Naive thymus-derived CD4-positive, alpha-beta T cell (primary cell): ENCODE measurements around the gene PLCB3. TPM values are rescaled to one million over a fixed set of nuclear protein-coding genes. Genes with fewer than 3 reads are reported as not detected.

Experiments
- ATAC-seq: fragments of 150-1000 bp; cut with Tn5 transposase; 2 replicates; pipeline ENCODE4 v1.10.0; 2021; ENCODE audit warnings: mild to moderate bottlenecking, moderate library complexity
- CTCF ChIA-PET: fragments of 350-600 bp; sonication (Branson Sonifier 250); formaldehyde crosslinking; loops from one replicate; lab custom pipeline; 2021; ENCODE audit warnings: antibody characterized with exemption; lab: Charles Lee
- POLR2A ChIA-PET: fragments of 350-600 bp; sonication (Branson Sonifier 250); formaldehyde crosslinking; loops from one replicate; lab custom pipeline; 2021; ENCODE audit warnings: antibody characterized with exemption, inconsistent platforms; lab: Charles Lee
- DNase-seq, 9 donors: peaks; one replicate each; pipeline versions ENCODE4 v3.0.0 to v3.0.0-alpha.2; 2020 to 2022; ENCODE audit warnings: mixed read lengths in 1 of 9
- H3K27ac ChIP-seq: one replicate; pipeline ENCODE4 v1.7.0; 2013; ENCODE audit warnings: mild to moderate bottlenecking, low read depth, low read length, moderate library complexity
- H3K27me3 ChIP-seq, 2 donors: one replicate each; pipeline ENCODE4 v1.7.0; 2013; ENCODE audit warnings: low read length in 2 of 2, mild to moderate bottlenecking in 2 of 2, moderate library complexity in 2 of 2; ENCODE audit not compliant: control insufficient read depth in 2 of 2, insufficient read depth in 2 of 2
- H3K36me3 ChIP-seq, 3 experiments: 1 replicate in 2 of 3; 2 replicates in 1 of 3; pipeline ENCODE4 v1.7.0; 2013; ENCODE audit warnings: low read length in 3 of 3, mild to moderate bottlenecking in 3 of 3, moderate library complexity in 1 of 3; ENCODE audit not compliant: insufficient read depth in 3 of 3, control insufficient read depth in 2 of 3
- H3K4me1 ChIP-seq, 2 donors: one replicate each; pipeline ENCODE4 v1.7.0; 2013; ENCODE audit warnings: low read length in 2 of 2, mild to moderate bottlenecking in 2 of 2, moderate library complexity in 1 of 2; ENCODE audit not compliant: control insufficient read depth in 2 of 2, insufficient read depth in 2 of 2
- H3K4me3 ChIP-seq: 2 replicates; pipeline ENCODE4 v1.7.0; 2013; ENCODE audit warnings: mild to moderate bottlenecking, low read length
- H3K9me3 ChIP-seq, 3 experiments: 1 replicate in 2 of 3; 2 replicates in 1 of 3; pipeline ENCODE4 v1.7.0; 2013; ENCODE audit warnings: low read length in 3 of 3; ENCODE audit not compliant: control insufficient read depth in 2 of 3
- H3K27ac Mint-ChIP-seq, 9 donors: one replicate each; pipeline ENCODE4 v1.8.0; 2020 to 2022; ENCODE audit warnings: mixed read lengths in 9 of 9, mild to moderate bottlenecking in 8 of 9, moderate library complexity in 5 of 9, inconsistent platforms in 2 of 9
- H3K27me3 Mint-ChIP-seq, 5 donors: one replicate each; pipeline ENCODE4 v1.8.0; 2021 to 2022; ENCODE audit warnings: mixed read lengths in 5 of 5, mild to moderate bottlenecking in 1 of 5
- H3K36me3 Mint-ChIP-seq, 5 donors: one replicate each; pipeline ENCODE4 v1.8.0; 2020 to 2022; ENCODE audit warnings: mixed read lengths in 5 of 5, mild to moderate bottlenecking in 3 of 5, inconsistent platforms in 1 of 5
- H3K4me1 Mint-ChIP-seq, 7 donors: one replicate each; pipeline ENCODE4 v1.8.0; 2020 to 2022; ENCODE audit warnings: mixed read lengths in 7 of 7, mild to moderate bottlenecking in 3 of 7, inconsistent platforms in 1 of 7
- H3K4me3 Mint-ChIP-seq, 10 donors: one replicate each; pipeline ENCODE4 v1.8.0; 2020 to 2022; ENCODE audit warnings: mild to moderate bottlenecking in 10 of 10, mixed read lengths in 10 of 10, moderate library complexity in 6 of 10, inconsistent platforms in 2 of 10
- H3K9me3 Mint-ChIP-seq, 11 donors: one replicate each; pipeline ENCODE4 v1.8.0; 2020 to 2022; ENCODE audit warnings: mixed read lengths in 11 of 11, mild to moderate bottlenecking in 4 of 11, inconsistent platforms in 1 of 11, moderate library complexity in 1 of 11
- intact Hi-C, 2 donors: fragments of 100-400 bp; cut with micrococcal nuclease; formaldehyde crosslinking; loops; one replicate each; pipeline ENCODE4 v1.15.1; 2023
- polyA plus RNA-seq, 2 donors: library from polyadenylated mRNA; unstranded; fragments of 300-500 nt; fragmentation: Illumina TruSeq; gene quantifications; one replicate each; pipeline ENCODE4 v1.2.3, GENCODE V29; 2021
- total RNA-seq, 6 experiments: library from RNA in 5 of 6; stranded (reverse) in 5 of 6; gene quantifications; 1 replicate in 5 of 6; 2 replicates in 1 of 6; pipeline ENCODE4 v1.2.3 and lab custom pipeline; 2021 to 2026

Gene PLCB3
- total and polyA plus RNA-seq, 7 experiments from 2014 or later = 0.19 to 12.1 (median 7.1) TPM

DNA sequence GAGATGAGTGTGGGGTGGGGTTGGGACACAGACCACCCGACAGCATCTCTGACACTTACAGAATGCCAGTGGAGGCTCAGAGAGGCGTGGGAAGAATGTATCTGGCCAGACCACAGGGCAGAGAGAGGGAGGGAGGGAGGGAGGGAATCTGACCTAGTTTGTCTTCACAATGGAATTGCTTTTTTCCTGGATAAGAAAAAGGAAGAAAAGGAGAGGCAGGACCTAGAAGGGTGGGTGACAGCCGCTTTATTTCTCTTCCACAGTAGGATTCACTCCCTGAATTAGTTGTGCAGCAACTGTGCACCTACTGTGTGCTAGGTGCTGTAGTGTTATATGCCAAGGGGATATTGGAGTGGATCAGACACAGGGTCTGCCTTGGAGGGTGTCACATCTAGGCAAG lies 43.4 kb downstream of the PLCB3 start:
- ChIA-PET POLR2A (interaction anchor here (0.6 to 0.7 kb wide), 2 partner anchors 68 to 104 kb away, joined by 3 read pairs; no protein-coding TSS in a partner anchor), CTCF (interaction anchor here (0.9 kb wide), 1 partner anchor 91 kb away, joined by 4 read pairs; no protein-coding TSS in a partner anchor)
- Histone ChIP-seq H3K36me3 (no peaks in the 10 kb centered on the region), H3K9me3 (no peaks in the 10 kb centered on the region), H3K27me3 (peaks cover 3 to 24% of the 10 kb centered on the region in 2 donors), H3K4me1 (peaks cover 1 to 9% of the 10 kb centered on the region in 2 donors), H3K4me3 (no peak overlapping the region), H3K27ac (no peak overlapping the region)
- intact Hi-C loops = no loop called here
- ATAC-seq = no peak
- H3K36me3 Mint-ChIP-seq = peaks cover 0 to 3% (median 0%) of the 10 kb centered on the region in 5 donors
- H3K4me3 Mint-ChIP-seq = no peak overlapping the region
- peak overlapping the region in 1 of 9 donors; percentile 20 for H3K27ac Mint-ChIP-seq
- DNase-seq = no peak
- H3K9me3 Mint-ChIP-seq = peaks cover 0 to 4% (median 0%) of the 10 kb centered on the region in 11 donors
- peaks cover 12 to 23% (median 18%) of the 10 kb centered on the region in 7 donors for H3K4me1 Mint-ChIP-seq
- H3K27me3 Mint-ChIP-seq = peaks cover 57 to 84% (median 64%) of the 10 kb centered on the region in 5 donors

DNA sequence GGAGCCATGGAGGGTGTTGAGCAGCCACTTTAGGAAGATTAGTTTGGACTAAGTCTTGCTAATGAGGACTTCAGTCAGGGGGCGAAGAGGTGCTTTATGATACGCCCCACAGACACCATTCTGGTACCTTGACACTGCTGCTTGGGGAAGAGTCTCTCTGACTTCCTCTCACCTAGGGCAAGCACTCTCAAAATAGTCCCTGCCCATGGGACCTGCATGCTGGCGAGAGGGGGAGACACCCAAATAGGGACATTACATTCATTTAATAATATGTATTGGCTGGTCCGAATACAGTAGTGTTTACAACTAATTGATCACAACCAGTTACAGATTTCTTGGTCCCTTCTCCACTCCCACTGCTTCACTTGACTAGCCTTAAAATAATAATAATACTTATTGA lies 44.4 kb downstream of the PLCB3 start:
- H3K4me3 Mint-ChIP-seq = no peak overlapping the region
- Histone ChIP-seq H3K4me3 (no peak overlapping the region), H3K4me1 (peaks cover 11 to 19% of the 10 kb centered on the region in 2 donors), H3K27me3 (peaks cover 3 to 29% of the 10 kb centered on the region in 2 donors), H3K9me3 (no peaks in the 10 kb centered on the region), H3K36me3 (no peaks in the 10 kb centered on the region), H3K27ac (no peak overlapping the region)
- intact Hi-C loops = no loop called here
- peaks cover 58 to 86% (median 69%) of the 10 kb centered on the region in 5 donors for H3K27me3 Mint-ChIP-seq
- DNase-seq = no peak
- peaks cover 0 to 3% (median 0%) of the 10 kb centered on the region in 11 donors for H3K9me3 Mint-ChIP-seq
- no peak for ATAC-seq
- ChIA-PET CTCF (interaction anchor here (0.7 to 0.9 kb wide), 2 partner anchors 26 to 92 kb away, joined by 3 to 4 read pairs; no protein-coding TSS in a partner anchor), POLR2A (interaction anchor here (0.9 kb wide), 1 partner anchor 9 kb away, joined by 3 read pairs; no protein-coding TSS in a partner anchor)
- peaks cover 0 to under 1% (median 0%) of the 10 kb centered on the region in 5 donors for H3K36me3 Mint-ChIP-seq
- no peak overlapping the region for H3K27ac Mint-ChIP-seq
- H3K4me1 Mint-ChIP-seq = peaks cover 20 to 30% (median 20%) of the 10 kb centered on the region in 7 donors

DNA sequence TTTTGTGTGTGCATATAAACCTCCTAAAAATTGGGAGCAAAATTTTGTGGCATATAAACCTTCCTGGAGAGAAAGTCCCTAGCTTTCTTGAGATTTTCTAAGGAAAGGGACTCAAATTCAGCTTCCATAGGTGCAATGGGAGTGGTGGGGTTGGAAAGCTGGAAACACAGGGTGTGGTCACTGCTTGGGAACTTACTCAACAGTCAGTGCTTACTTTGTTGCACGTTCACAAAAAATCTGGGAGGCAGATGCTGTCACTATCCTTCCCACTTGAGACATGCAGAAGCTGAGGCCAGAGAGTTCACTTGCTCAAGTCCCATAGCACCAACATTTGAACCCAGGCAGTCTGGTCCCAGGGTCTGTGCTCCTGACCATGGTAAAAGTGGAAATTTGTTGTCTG lies 44.9 kb downstream of the PLCB3 start:
- Histone ChIP-seq H3K9me3 (no peaks in the 10 kb centered on the region), H3K36me3 (no peaks in the 10 kb centered on the region), H3K27ac (no peak overlapping the region), H3K4me3 (no peak overlapping the region), H3K4me1 (peaks cover 14 to 20% of the 10 kb centered on the region in 2 donors), H3K27me3 (peaks cover 3 to 28% of the 10 kb centered on the region in 2 donors)
- Mint-ChIP-seq H3K9me3 (peaks cover 0 to 2% (median 0%) of the 10 kb centered on the region in 11 donors), H3K27ac (no peak overlapping the region), H3K4me1 (peaks cover 20 to 32% (median 21%) of the 10 kb centered on the region in 7 donors), H3K4me3 (no peak overlapping the region), H3K27me3 (peaks cover 59 to 86% (median 71%) of the 10 kb centered on the region in 5 donors), H3K36me3 (no peaks in the 10 kb centered on the region)
- intact Hi-C loops = no loop called here
- DNase-seq (no peak), ATAC-seq (no peak)
- ChIA-PET POLR2A (interaction anchor here (0.9 kb wide), 1 partner anchor 9 kb away, joined by 3 read pairs; no protein-coding TSS in a partner anchor), CTCF (interaction anchor here (0.7 to 0.8 kb wide), 2 partner anchors 26 to 92 kb away, joined by 3 read pairs; no protein-coding TSS in a partner anchor)

DNA sequence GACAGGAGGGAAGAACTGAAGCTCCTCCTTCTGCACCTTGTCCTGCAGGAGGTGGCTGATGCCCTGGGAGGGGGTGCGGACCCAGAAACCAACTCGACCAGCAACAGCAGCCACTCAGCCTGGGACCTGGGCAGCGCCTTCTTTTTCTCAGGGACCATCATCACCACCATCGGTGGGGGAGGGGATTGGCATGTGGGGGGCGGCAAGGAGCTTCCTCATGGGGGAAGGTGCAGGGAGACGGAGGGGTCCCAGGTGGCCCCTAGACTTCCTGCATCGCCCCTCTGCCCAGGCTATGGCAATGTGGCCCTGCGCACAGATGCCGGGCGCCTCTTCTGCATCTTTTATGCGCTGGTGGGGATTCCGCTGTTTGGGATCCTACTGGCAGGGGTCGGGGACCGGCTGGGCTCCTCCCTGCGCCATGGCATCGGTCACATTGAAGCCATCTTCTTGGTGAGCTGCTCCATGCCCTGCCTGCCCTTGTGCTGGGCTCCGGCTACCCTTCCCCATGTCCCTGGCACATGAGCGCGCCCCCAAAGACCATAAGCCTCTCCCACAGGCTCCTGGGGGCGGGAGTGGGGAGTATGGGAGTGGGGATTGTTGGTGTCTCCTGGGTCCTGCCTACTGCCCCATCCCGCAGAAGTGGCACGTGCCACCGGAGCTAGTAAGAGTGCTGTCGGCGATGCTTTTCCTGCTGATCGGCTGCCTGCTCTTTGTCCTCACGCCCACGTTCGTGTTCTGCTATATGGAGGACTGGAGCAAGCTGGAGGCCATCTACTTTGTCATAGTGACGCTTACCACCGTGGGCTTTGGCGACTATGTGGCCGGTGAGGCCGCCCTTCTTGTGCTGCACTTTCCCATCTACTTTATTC lies 45.7 kb downstream of the PLCB3 start:
- no peaks in the 10 kb centered on the region for H3K9me3 ChIP-seq
- Mint-ChIP-seq H3K36me3 (no peaks in the 10 kb centered on the region), H3K4me3 (no peak overlapping the region), H3K9me3 (peaks cover 0 to 2% (median 0%) of the 10 kb centered on the region in 11 donors), H3K4me1 (peaks cover 20 to 32% (median 21%) of the 10 kb centered on the region in 7 donors), H3K27me3 (peaks cover 63 to 91% (median 71%) of the 10 kb centered on the region in 5 donors), H3K27ac (peak overlapping the region in 1 of 9 donors; percentile 4)
- H3K27ac ChIP-seq = no peak overlapping the region
- H3K4me1 ChIP-seq = peaks cover 14 to 20% of the 10 kb centered on the region in 2 donors
- ChIA-PET CTCF (interaction anchor here (0.8 kb wide), 1 partner anchor 93 kb away, joined by 3 read pairs; no protein-coding TSS in a partner anchor), POLR2A (interaction anchor here (0.9 kb wide), 1 partner anchor 10 kb away, joined by 3 read pairs; no protein-coding TSS in a partner anchor)
- no peaks in the 10 kb centered on the region for H3K36me3 ChIP-seq
- DNase-seq = no peak
- peaks cover 3 to 28% of the 10 kb centered on the region in 2 donors for H3K27me3 ChIP-seq
- no peak for ATAC-seq
- H3K4me3 ChIP-seq = no peak overlapping the region
- intact Hi-C loops = no loop called here

DNA sequence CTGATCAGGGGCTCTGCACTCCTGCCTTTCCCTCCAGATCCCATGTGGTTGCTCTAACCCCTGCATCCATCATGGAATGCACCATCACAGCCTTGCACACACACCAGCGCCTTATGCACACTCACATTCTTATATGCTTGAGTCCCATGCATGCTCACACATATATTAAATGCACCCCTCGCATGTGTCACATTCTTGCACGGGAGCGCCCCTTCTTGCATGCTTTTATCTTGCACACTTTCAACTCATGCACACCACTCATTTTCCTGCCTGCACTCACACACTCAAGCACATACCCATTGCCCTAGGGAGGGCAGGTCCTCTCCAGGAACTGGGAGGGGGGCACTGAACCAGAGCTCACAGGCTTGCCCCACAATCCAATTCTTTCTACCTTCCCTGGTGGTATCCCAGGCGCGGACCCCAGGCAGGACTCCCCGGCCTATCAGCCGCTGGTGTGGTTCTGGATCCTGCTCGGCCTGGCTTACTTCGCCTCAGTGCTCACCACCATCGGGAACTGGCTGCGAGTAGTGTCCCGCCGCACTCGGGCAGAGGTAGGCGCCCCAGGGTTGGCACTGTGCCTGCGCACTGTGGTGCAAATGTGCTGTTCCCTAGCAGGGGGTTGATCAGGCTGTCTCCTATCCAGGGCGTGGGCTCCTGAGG lies 46.5 kb downstream of the PLCB3 start:
- H3K36me3 ChIP-seq = no peaks in the 10 kb centered on the region
- no peaks in the 10 kb centered on the region for H3K9me3 ChIP-seq
- DNase-seq = no peak
- H3K9me3 Mint-ChIP-seq = peaks cover 0 to 2% (median 0%) of the 10 kb centered on the region in 11 donors
- H3K4me1 Mint-ChIP-seq = peaks cover 17 to 32% (median 20%) of the 10 kb centered on the region in 7 donors
- peaks cover 14 to 20% of the 10 kb centered on the region in 2 donors for H3K4me1 ChIP-seq
- no peak overlapping the region for H3K27ac ChIP-seq
- peak overlapping the region in 1 of 10 donors; percentile 85 for H3K4me3 Mint-ChIP-seq
- peak overlapping the region in 1 of 9 donors; percentile 71 for H3K27ac Mint-ChIP-seq
- CTCF ChIA-PET = no interaction called here
- POLR2A ChIA-PET = interaction anchor here (1.4 kb wide), 1 partner anchor 92 kb away, joined by 3 read pairs; the partner anchor contains the start of gene FERMT3
- peaks cover 3 to 28% of the 10 kb centered on the region in 2 donors for H3K27me3 ChIP-seq
- H3K4me3 ChIP-seq = no peak overlapping the region
- H3K27me3 Mint-ChIP-seq = peaks cover 63 to 89% (median 67%) of the 10 kb centered on the region in 5 donors
- intact Hi-C loops = no loop called here
- no peak for ATAC-seq
- H3K36me3 Mint-ChIP-seq = no peaks in the 10 kb centered on the region
